SK-N-MC (cell line): Measurements from ENCODE around the gene RASSF7.

Experiments
- DNase-seq: peaks from one replicate; pipeline ENCODE4 v3.0.0-alpha.2; 2011; ENCODE audit warnings: low read depth, low spot score
- H3K27ac ChIP-seq: fragments of 200-600 bp; sonication (generic); 2 replicates; pipeline ENCODE4 v1.5.1; 2016; ENCODE audit warnings: mixed run types
- H3K36me3 ChIP-seq: fragments of 200-600 bp; sonication (generic); 2 replicates; pipeline ENCODE4 v1.6.1; 2017; ENCODE audit warnings: antibody characterized with exemption, low read length, mixed read lengths; ENCODE audit not compliant: insufficient read depth
- H3K4me3 ChIP-seq: fragments of 200-600 bp; sonication (generic); 2 replicates; pipeline ENCODE4 v1.5.1; 2016
- H3K9ac ChIP-seq: fragments of 200-600 bp; sonication (generic); 2 replicates; pipeline ENCODE4 v1.8.0; 2017; ENCODE audit warnings: mixed run types, mixed read lengths; ENCODE audit not compliant: insufficient read length
- H3K9me3 ChIP-seq: fragments of 200-600 bp; sonication (generic); 2 replicates; pipeline ENCODE4 v1.6.1; 2017; ENCODE audit warnings: low read depth, mild to moderate bottlenecking, antibody characterized with exemption, low read length, moderate library complexity, mixed read lengths
- EZH2 ChIP-seq: fragments of 200-600 bp; sonication (generic); IDR thresholded peaks from one replicate; pipeline ENCODE4 v1.6.1; 2017; ENCODE audit warnings: antibody characterized with exemption
- FOXP2 ChIP-seq: optimal IDR thresholded peaks from 2 replicates; pipeline ENCODE3; 2011; ENCODE audit warnings: mild to moderate bottlenecking, moderate library complexity; ENCODE audit not compliant: insufficient read depth; ENCODE audit errors: extremely low read length, control extremely low read depth
- POLR2AphosphoS5 ChIP-seq: IDR thresholded peaks from 2 replicates; pipeline ENCODE4 v1.6.1; 2012; ENCODE audit warnings: mild to moderate bottlenecking, low read depth, low read length, borderline replicate concordance

Gene RASSF7

DNA sequence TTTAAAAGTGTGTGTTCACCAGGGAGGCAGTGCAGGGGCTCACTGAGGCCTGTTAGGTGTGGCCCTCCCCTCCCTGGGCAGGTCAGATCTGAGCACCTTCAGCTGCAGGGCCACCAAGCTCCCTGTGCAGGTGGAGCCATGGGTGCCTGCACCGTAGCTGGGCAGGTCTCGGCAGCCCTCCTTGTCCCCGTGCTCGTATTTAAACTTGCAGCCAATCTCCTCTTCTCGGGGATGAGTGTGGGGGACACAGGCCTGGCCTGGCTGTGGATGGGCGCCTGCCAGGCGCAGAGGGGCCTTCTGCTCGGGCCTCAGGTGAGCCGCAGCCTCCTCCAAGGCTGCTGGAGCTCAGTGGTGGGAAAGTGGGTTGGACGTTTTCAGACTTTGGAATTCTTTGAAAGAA, 34.6 kb downstream of the RASSF7 start:
- H3K27ac ChIP-seq = no peak overlapping the region

DNA sequence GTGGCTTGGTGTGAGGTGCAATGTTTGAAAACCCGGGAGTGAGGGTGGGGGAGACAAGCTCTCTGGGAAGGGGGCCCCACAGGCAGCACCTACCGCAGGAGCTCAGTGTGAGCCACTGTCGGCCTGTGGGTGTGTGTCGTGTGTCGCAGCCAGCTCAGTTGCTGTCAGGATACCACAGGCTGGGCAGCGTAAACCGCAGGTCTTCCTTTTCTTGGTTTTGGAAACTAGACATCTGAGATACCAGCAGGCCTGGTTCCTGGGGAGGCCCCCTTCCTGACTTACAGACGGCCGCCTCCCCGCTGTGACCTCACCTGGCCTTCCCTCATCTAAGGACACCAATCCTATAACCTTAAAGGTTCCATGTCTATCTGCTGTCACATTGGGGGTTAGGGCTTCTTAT, 35.6 kb downstream of the RASSF7 start:
- no peak overlapping the region for H3K27ac ChIP-seq
- H3K9ac ChIP-seq = no peak overlapping the region
- peaks cover 71% of the 10 kb centered on the region for H3K36me3 ChIP-seq
- H3K4me3 ChIP-seq = no peak overlapping the region
- no peaks in the 10 kb centered on the region for H3K9me3 ChIP-seq
- no peak for DNase-seq
- no peak for TF ChIP-seq FOXP2
- no peak for TF ChIP-seq EZH2
- TF ChIP-seq POLR2AphosphoS5 = no peak

More for the DNA sequence above, 34.6 kb downstream of the RASSF7 start:
- no peak overlapping the region for H3K9ac ChIP-seq
- no peak overlapping the region for H3K4me3 ChIP-seq
- peaks cover 76% of the 10 kb centered on the region for H3K36me3 ChIP-seq
- no peaks in the 10 kb centered on the region for H3K9me3 ChIP-seq
- DNase-seq = no peak
- TF ChIP-seq POLR2AphosphoS5 (no peak), EZH2 (no peak), FOXP2 (no peak)

DNA sequence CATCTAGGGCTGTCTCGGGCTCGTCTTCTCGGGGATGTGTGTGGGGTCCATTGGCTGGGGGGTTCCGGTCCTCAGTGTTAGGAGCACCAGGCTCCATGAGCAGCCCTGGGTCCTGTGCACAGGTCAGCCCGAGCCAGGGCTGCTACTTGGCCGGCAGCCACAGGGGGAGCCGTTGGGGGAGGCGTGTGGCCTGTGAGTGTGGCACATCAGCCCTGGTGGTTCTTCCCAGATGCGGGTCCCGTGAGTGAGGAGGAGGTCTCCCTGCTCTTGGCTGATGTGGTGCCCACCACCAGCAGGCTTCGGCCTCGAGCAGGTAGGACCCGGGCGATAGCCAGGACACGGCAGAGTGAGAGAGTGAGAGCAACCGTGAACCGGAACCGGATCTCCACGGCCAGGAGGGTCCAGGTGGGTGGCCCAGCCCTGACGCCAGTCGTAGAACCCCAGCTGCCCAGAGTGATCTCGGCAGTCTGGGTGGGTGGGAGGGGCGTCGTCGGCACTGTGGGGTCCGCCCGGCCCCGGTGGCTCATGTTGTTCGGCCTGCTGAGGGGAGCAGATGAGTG, 36.5 kb downstream of the RASSF7 start:
- TF ChIP-seq EZH2 = no peak
- no peak for TF ChIP-seq FOXP2
- TF ChIP-seq POLR2AphosphoS5 = no peak
- Histone ChIP-seq H3K27ac (no peak overlapping the region), H3K4me3 (no peak overlapping the region), H3K36me3 (peaks cover 76% of the 10 kb centered on the region), H3K9ac (no peak overlapping the region), H3K9me3 (no peaks in the 10 kb centered on the region)
- DNase-seq = no peak

DNA sequence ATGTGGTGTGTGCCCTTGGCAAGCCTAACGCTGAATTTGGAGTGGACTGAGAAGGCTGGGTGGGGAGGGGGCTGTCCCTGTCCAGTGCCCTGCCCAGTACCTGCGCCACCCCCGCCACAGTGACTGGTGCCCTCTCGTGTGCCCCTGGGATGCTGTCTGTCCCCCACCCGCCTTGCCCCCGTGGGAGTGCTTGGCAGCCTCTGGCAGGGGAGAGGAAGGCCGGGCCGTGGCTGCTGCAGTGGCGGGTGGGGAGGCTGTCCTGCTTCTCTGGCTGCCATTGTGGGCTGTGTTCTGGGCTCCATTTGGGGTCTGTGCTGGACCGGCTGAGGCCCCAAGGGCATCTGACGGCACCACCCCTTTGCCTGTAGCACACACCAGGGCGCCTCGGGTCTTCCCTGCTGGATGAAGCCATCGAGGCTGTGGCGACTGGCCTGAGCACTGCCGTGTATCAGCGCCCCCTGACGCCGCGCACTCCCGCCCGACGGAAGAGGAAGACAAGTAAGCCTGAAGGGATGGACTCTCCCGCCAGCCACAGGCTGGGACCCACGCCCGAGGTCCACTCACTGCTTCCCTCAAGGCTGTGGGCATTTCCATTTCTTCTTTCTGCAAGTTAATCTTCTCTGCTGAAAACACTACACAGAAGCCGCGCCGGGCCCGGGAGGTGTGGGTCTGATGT, 37.4 kb downstream of the RASSF7 start:
- no peak overlapping the region for H3K27ac ChIP-seq
- no peak for DNase-seq
- no peak overlapping the region for H3K9ac ChIP-seq
- peaks cover 72% of the 10 kb centered on the region for H3K36me3 ChIP-seq
- H3K9me3 ChIP-seq = no peaks in the 10 kb centered on the region
- TF ChIP-seq EZH2 (no peak), POLR2AphosphoS5 (no peak), FOXP2 (no peak)
- no peak overlapping the region for H3K4me3 ChIP-seq

DNA sequence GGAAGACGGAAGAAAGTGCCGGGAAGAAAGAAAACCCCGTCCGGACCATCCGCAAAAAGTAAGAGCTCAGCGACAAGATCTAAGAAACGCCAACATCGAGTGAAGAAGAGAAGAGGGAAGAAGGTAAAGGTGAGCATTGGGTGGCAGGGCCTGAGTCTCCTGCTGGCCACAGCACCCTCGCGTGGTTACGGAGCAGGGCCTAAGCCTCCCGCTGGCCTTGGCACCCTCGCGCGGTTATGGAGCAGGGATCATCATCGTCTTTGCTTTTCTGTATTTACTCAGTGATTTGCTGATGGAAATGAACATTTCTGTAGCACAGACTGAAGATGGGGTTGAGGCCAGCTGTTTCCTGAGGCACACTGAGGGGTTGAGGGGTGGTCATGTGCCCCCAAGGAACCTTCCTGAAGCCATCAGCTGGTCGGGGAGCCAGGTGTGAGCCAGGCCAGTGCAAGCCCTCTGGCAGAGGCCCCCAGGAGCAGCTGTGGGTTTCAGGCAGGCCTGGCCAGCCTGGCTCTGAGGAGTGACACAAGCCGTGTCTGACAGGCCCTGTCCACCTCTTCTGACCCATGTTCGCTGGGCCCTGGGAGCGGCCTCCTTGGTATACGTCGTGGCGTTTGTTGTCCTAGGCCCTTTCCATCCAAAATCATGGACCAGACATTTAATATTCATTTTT, 40.9 kb downstream of the RASSF7 start:
- H3K9me3 ChIP-seq = no peaks in the 10 kb centered on the region
- no peak overlapping the region for H3K9ac ChIP-seq
- H3K36me3 ChIP-seq = peaks cover 74% of the 10 kb centered on the region
- no peak overlapping the region for H3K27ac ChIP-seq
- no peak for TF ChIP-seq POLR2AphosphoS5
- TF ChIP-seq FOXP2 = no peak
- no peak for TF ChIP-seq EZH2
- no peak for DNase-seq
- no peak overlapping the region for H3K4me3 ChIP-seq

DNA sequence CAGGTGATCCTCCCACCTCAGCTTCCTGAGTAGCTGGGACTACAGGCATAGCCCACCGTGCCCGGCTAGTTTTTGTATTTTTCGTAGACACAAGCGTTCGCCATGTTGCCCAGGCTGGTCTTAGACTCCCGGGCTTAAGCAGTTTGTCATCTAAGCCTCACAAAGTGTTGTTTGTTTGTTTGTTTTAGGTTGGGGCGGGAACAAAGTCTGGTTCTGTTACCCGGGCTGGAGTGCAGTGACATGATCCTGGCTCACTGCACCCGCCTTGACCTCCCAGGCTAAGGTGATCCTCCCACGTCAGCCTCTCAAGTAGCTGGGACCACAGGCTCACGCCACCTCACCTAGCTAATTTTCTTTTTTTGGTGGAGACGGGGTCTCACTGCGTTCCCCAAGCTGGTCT, 42.4 kb downstream of the RASSF7 start:
- peaks cover 78% of the 10 kb centered on the region for H3K36me3 ChIP-seq
- no peak for DNase-seq
- no peak overlapping the region for H3K4me3 ChIP-seq
- no peak overlapping the region for H3K9ac ChIP-seq
- no peak overlapping the region for H3K27ac ChIP-seq
- TF ChIP-seq EZH2 (no peak), POLR2AphosphoS5 (no peak), FOXP2 (no peak)
- H3K9me3 ChIP-seq = no peaks in the 10 kb centered on the region

DNA sequence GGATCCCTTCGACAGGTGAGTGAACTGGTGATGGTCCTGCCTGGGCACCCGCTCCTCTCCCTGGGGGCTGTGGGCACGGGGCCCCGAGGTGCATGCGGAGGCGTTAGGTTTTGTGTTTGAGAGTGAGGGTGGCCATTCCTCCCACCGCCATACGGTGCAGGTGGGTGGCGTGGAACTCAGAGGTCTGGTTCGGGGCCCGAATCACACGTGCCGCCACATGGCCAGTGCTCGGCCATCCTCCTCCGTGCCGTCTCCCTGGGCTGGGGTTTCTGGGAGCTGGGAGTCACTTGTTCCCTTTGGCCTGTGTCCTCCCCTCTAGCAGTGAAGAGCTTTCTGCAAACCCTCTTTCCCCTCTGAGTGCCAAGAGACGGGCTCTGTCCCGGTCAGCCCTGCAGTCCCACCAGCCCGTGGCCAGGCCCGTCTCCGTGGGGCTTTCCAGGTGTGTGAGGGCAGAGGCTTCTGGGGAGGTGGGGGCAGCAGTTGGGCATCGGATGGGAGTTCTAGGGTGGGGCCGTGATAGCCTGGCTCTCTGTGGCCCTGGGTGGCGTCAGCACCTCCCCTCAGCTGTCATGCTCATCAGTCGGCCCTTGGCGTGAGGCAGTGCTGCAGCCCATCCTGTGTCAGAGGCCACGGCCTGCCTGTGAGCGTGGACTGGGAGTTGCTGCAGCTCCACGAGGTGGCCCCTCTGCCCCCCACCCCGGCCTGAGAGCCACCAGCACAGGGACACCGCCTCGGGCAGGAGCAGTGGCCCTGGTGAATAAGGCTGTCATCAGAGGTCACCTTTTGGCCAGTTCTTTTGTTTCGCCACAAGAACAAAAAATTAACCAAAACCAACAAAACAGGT, 44.7 kb downstream of the RASSF7 start:
- H3K27ac ChIP-seq = no peak overlapping the region
- DNase-seq = no peak
- no peak overlapping the region for H3K9ac ChIP-seq
- no peaks in the 10 kb centered on the region for H3K9me3 ChIP-seq
- H3K36me3 ChIP-seq = peaks cover 84% of the 10 kb centered on the region
- no peak overlapping the region for H3K4me3 ChIP-seq
- TF ChIP-seq FOXP2 (no peak), EZH2 (no peak), POLR2AphosphoS5 (no peak)

DNA sequence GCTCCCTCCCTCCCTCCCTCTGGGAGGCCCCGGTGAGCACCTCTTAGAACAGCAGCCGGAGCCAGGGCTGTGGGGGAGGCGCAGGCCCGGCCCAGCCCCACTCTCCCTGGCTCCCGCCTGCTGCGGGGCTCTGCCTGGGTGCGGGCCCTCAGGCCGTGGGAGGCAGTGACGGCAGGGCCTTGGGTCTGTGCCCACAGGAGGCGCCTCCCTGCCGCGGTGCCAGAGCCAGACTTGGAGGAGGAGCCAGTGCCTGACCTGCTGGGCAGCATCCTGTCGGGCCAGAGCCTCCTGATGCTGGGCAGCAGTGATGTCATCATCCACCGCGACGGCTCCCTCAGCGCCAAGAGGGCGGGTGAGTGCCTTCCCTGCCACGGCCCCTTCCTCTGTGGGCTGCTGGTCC, 45.5 kb downstream of the RASSF7 start:
- H3K36me3 ChIP-seq = peaks cover 87% of the 10 kb centered on the region
- H3K27ac ChIP-seq = no peak overlapping the region

More for the DNA sequence above, 45.5 kb downstream of the RASSF7 start:
- no peak for DNase-seq
- TF ChIP-seq POLR2AphosphoS5 = no peak
- TF ChIP-seq FOXP2 = no peak
- no peak for TF ChIP-seq EZH2
- Histone ChIP-seq H3K4me3 (no peak overlapping the region), H3K9ac (no peak overlapping the region), H3K9me3 (no peaks in the 10 kb centered on the region)
